ENCODE measurements around the gene POC1A. TPM values are rescaled to one million over a fixed set of nuclear protein-coding genes. Genes with fewer than 3 reads are reported as not detected.
A peak's percentile ranks its signal among the peaks of the same experiment; 100 is the strongest.
"Not testable (repeated sequence)": the region's sequence is repeated elsewhere in the genome, so short reads cannot be mapped to it uniquely, and the experiment has no call there.

POC1A gene
- total RNA-seq, 1 donor from 2014 or later = 9.4 TPM

DNA sequence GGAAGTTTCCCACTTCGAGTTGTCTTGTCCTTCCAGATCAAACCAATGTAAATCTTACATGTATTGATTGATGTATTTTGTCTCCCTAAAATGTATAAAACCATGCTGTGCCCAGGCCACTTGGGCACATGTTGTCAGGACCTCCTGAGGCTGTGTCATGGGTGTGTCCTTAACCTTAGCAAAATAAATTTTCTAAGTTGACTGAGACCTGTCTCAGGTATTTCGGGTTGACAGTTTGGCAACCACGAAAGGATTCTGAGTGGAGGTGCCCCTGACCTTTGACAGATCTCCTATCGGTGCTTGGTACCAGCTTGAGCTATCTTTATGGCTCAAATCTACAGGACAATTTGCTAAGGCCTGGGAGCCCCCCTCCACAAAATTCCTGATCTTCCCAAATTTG lies 1.7 kb upstream of the POC1A start:
- no peak for DNase-seq (ENCODE audit: low spot score in 2 of 2, unreplicated experiment in 2 of 2)
- Mint-ChIP-seq H3K27ac (peak overlapping the region; percentile 66), H3K4me1 (peaks cover 14% of the 10 kb centered on the region), H3K9me3 (no peaks in the 10 kb centered on the region), H3K27me3 (ENCODE audit: low read depth) (no peaks in the 10 kb centered on the region), H3K36me3 (no peaks in the 10 kb centered on the region), H3K4me3 (peak overlapping the region; percentile 36)
- TF ChIP-seq, protein P1, sequence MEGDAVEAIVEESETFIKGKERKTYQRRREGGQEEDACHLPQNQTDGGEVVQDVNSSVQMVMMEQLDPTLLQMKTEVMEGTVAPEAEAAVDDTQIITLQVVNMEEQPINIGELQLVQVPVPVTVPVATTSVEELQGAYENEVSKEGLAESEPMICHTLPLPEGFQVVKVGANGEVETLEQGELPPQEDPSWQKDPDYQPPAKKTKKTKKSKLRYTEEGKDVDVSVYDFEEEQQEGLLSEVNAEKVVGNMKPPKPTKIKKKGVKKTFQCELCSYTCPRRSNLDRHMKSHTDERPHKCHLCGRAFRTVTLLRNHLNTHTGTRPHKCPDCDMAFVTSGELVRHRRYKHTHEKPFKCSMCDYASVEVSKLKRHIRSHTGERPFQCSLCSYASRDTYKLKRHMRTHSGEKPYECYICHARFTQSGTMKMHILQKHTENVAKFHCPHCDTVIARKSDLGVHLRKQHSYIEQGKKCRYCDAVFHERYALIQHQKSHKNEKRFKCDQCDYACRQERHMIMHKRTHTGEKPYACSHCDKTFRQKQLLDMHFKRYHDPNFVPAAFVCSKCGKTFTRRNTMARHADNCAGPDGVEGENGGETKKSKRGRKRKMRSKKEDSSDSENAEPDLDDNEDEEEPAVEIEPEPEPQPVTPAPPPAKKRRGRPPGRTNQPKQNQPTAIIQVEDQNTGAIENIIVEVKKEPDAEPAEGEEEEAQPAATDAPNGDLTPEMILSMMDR (IDR thresholded peaks at IDR 0.05; ENCODE audit: unreplicated experiment) = no peak

DNA sequence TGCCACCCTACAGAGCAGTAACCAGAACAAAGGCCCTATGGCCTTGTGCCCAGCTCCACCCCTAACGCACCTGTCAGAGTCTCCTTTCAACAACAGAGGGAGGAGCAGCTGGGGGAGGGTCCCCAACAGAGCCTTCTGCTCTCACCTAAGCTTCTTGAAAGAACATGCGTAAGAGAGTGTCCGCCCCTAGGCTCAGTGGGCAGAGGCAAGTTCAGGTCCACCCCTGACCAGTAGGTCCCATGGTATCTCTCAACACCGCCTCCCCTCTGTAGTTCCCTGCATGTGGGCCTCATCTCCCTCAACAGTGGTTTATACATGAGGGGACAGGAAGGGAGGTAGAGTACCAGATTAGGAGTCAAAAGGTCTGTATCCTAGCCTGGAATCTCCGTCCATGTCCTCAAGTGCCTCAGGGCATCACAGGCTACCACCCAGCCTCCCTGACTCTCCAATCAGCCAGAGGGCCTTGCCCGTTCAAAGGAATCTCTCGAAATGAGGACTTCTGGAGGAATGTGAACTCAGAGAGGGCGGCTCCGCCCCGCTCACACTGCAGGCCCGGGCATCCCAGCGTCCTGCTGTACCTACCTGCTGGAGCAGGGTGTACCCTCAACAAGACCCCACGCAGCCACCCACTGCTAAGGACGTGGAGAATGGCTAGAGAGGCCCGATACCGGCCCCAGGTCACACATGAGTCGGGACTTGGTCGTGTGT lies 680 bp downstream of the POC1A start:
- H3K9me3 Mint-ChIP-seq = no peaks in the 10 kb centered on the region
- DNase-seq (ENCODE audit: low spot score in 2 of 2, unreplicated experiment in 2 of 2) = no peak
- H3K4me1 Mint-ChIP-seq = peaks cover 14% of the 10 kb centered on the region
- no peaks in the 10 kb centered on the region for H3K36me3 Mint-ChIP-seq
- no peaks in the 10 kb centered on the region for H3K27me3 Mint-ChIP-seq (ENCODE audit: low read depth)
- peak overlapping the region; percentile 93 for H3K4me3 Mint-ChIP-seq
- TF ChIP-seq, protein P1 (IDR thresholded peaks at IDR 0.05; ENCODE audit: unreplicated experiment) = no peak
- H3K27ac Mint-ChIP-seq = peak overlapping the region; percentile 64

DNA sequence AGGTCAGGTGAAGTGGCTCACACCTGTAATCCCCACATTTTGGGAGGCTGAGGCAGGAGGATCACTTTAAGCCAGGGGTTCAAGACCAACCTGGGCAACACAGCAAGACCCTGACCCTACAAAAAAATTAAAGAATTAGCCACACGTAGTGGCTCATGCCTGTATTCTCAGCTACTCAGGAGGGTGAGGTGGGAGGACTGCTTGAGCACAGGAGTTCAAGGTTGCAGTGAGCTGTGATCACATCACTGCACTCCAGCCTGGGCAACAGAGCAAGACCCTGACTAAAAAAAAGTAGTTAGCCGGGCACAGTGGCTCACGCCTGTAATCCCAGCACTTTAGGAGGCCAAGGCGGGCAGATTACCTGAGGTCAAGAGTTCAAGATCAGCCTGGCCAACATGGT lies 2.2 kb downstream of the POC1A start:
- H3K4me3 Mint-ChIP-seq; H3K36me3 Mint-ChIP-seq; H3K27me3 Mint-ChIP-seq (ENCODE audit: low read depth); H3K27ac Mint-ChIP-seq; H3K9me3 Mint-ChIP-seq; DNase-seq (ENCODE audit: low spot score in 2 of 2, unreplicated experiment in 2 of 2): not testable (repeated sequence)
- peaks cover 14% of the 10 kb centered on the region for H3K4me1 Mint-ChIP-seq

DNA sequence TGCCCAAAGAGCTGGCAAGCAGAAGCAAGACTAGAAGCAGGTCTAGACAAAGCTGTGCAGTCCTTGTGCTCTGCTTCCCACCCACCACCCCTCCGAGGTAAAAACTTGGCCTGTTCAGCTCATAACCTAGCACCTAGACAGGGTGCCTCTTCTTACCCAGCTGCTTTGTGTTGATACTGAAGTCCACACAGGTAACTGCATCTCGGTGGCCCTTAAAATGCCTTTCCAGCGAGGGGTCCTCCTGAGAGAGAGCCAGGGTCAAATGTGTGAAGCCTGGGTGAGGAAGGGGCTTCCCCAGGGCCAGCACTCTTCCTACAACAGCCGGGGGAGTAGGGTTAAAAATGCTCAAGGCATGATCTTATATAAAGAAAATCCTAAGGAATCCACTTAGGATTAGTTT lies 3.4 kb downstream of the POC1A start:
- Mint-ChIP-seq H3K27ac (no peak overlapping the region), H3K9me3 (no peaks in the 10 kb centered on the region), H3K36me3 (no peaks in the 10 kb centered on the region), H3K4me3 (no peak overlapping the region), H3K27me3 (ENCODE audit: low read depth) (no peaks in the 10 kb centered on the region), H3K4me1 (peaks cover 14% of the 10 kb centered on the region)
- TF ChIP-seq, protein P1 (IDR thresholded peaks at IDR 0.05; ENCODE audit: unreplicated experiment) = no peak
- DNase-seq (ENCODE audit: low spot score in 2 of 2, unreplicated experiment in 2 of 2) = no peak

DNA sequence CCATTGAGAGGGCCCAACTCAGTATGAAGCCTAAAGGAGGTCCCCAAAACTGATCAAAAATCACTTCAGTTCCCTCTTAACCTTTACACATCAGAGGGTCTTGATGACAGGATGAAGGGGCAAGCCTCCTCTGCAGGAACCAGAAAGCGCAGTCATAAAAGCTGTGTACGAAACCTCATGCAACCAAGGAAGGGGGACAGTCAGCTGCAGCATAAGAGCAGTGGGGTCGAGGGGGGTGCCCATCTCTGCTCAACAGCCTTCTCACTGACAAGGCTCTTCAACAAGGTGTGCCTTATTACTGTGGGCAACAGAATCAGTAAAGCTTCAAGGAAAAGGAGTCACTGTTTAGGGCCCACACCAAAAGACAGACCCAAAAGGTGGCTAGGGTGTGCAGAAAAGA lies 3.9 kb downstream of the POC1A start:
- Mint-ChIP-seq H3K9me3 (no peaks in the 10 kb centered on the region), H3K4me1 (peaks cover 14% of the 10 kb centered on the region), H3K4me3 (no peak overlapping the region), H3K36me3 (no peaks in the 10 kb centered on the region), H3K27ac (no peak overlapping the region), H3K27me3 (ENCODE audit: low read depth) (no peaks in the 10 kb centered on the region)
- TF ChIP-seq, protein P1 (IDR thresholded peaks at IDR 0.05; ENCODE audit: unreplicated experiment) = no peak
- DNase-seq (ENCODE audit: low spot score in 2 of 2, unreplicated experiment in 2 of 2) = no peak

DNA sequence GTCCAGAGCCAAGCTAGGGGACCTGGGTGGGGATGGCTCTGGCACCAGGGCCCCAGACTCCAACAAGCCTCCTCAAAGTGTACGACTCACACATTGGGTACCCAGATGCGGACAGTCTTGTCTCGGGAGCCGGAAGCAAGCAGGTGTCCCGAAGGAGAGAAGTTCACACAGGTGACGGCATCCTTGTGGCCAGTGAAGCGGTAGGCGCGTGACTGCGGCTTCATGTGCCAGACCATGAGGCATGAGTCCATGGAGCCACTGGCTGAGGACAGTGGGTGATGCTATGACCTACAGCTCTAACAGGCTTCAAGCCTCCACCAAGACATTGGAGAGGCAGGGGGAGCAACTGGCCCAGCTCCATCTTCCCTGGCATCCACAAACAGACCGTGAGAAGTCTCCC lies 4.5 kb downstream of the POC1A start:
- peaks cover 12% of the 10 kb centered on the region for H3K4me1 Mint-ChIP-seq
- no peak for DNase-seq (ENCODE audit: low spot score in 2 of 2, unreplicated experiment in 2 of 2)
- TF ChIP-seq, protein P1 (IDR thresholded peaks at IDR 0.05; ENCODE audit: unreplicated experiment) = no peak
- no peak overlapping the region for H3K4me3 Mint-ChIP-seq
- H3K27me3 Mint-ChIP-seq (ENCODE audit: low read depth) = no peaks in the 10 kb centered on the region
- H3K27ac Mint-ChIP-seq = no peak overlapping the region
- no peaks in the 10 kb centered on the region for H3K36me3 Mint-ChIP-seq
- H3K9me3 Mint-ChIP-seq = no peaks in the 10 kb centered on the region

All from mesothelial cell of epicardium (in vitro differentiated cells).